HG03039 (cell line): ENCODE measurements around the gene BRD7.

Experiments
- ATAC-seq: cut with Tn5 transposase; IDR thresholded peaks from one replicate; pipeline ENCODE4 v1.9.1; 2021; ENCODE audit warnings: mild to moderate bottlenecking, moderate library complexity; ENCODE audit not compliant: unreplicated experiment

Gene BRD7

DNA sequence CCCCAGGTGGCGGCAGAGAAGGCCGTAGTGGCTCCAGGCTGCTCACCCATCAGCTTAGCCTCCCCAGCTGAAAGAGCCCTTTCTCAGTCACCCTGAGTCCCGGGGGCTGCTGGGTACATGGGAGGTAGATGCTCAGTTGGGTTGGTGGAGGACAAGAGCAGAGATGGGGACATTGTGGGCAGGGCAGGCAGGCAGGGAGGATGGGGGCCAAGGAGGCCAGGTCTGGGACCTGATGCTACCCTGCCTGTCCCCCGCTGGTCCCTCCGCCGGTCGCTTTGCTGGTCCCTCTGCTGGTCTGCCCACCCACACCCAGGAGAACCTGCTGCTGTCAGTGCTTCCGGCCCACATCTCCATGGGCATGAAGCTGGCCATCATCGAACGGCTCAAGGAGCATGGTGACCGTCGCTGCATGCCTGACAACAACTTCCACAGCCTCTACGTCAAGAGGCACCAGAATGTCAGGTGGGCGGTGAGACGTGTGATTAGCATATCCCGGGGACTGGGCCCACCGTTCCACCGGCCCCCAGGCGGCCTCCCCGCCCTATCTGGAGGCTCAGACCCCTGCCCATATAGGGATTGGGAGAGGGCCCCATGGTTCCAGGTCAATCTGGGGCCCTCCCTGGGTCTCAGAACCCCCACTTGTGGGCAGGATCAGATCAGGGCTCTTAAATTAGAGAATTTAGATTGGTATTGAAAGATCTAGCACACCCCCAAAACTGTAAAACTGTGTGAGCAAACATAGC is 75.6 kb downstream of the BRD7 start:
- ATAC-seq, result no peak

GRCh38 chr16:50292566-50292948 is 76.2 kb downstream of the BRD7 start:
- ATAC-seq, result no peak

- ATAC-seq, result no peak
These were observed 76.8 kb downstream of the BRD7 start for GRCh38 chr16:50291719-50292565.

DNA sequence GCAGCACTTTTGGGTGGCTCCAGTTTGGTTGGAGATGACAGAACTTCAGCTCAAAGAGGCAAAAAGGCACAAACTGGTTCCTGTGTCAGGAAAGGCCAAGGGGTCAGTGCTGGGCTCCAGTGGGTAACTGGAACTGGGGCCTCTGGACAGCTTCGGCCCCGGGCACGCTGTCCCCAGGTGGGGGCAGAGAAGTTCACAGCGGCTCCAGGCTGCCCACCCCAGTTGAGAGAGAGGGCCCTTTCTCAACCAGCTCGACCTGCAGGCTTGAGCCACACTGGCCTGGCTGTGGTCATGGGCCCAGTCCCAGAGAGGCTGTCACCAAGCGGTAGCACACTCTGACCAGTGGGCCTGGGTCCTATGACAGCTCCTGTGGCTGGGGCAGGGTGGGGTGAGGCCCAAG is 77.9 kb downstream of the BRD7 start:
- no peak for ATAC-seq

GRCh38 chr16:50289950-50290764 is 78.6 kb downstream of the BRD7 start:
- ATAC-seq, result no peak

DNA sequence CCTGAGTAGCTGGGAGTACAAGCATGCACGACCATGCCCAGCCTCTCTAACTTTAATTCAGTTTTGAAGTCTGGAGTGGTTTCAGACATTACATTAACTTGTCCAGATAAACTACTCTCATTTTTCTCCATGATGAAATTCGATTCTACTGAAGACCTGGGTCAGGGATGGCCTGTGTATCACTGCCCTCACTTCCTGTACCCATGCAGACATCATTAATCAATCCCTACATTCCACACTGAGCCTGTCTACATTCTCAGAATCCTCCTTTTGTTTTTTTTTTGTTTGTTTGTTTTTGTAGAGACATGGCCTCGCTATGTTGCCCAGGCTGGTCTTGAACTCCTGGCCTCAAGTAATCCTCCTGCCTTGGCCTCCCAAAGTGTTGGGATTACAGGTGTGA is 79.9 kb downstream of the BRD7 start:
- no peak for ATAC-seq

- ATAC-seq, result no peak
These were observed 80.8 kb downstream of the BRD7 start for GRCh38 chr16:50288026-50288425.

DNA sequence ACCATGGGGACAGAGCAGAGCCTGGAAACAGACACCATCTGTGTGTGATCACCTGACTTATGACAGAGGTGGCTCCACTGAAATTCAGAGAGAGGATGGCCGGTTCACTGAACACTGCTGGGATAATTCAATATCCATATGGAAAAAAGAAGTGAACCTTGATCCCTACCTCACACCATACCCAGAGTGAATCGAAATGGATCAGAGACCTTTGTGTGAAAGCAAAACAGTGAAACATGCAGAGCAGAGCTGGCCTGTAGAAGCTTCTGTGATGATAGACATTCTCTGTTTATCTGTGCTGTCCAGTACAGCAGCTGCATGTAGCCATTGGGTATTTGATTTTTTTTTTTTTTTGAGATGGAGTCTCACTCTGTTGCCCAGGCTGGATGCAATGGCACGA is 82.1 kb downstream of the BRD7 start:
- ATAC-seq, result no peak

DNA sequence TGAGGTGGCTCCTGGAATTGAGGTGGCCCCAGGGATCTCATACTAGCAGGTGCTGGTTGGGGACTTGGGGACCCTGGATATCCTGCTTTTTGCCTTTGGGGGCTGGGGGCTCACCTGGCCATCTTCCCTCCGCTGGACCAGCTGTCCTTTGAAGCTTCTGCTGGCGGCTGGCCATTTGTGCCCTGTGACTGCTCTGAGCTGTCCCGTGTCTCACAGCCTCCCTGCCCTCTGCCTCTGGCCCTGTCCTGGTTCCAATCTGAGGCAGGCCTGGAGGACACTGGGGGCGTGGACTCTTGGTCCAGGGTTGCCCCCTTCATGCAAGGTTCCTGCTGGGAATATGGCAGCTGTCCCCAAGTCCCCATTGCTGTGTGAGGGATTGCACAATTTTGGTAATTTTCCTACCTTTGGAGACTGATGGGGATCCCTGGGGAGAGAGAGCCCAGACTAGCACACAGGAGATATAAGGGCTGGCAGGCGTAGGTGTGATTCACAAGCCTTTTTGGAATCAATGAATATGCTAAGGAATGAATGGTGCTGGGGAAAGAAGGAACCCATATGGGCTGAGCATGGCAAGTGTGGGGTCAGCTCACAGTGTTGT is 83.3 kb downstream of the BRD7 start:
- no peak for ATAC-seq

DNA sequence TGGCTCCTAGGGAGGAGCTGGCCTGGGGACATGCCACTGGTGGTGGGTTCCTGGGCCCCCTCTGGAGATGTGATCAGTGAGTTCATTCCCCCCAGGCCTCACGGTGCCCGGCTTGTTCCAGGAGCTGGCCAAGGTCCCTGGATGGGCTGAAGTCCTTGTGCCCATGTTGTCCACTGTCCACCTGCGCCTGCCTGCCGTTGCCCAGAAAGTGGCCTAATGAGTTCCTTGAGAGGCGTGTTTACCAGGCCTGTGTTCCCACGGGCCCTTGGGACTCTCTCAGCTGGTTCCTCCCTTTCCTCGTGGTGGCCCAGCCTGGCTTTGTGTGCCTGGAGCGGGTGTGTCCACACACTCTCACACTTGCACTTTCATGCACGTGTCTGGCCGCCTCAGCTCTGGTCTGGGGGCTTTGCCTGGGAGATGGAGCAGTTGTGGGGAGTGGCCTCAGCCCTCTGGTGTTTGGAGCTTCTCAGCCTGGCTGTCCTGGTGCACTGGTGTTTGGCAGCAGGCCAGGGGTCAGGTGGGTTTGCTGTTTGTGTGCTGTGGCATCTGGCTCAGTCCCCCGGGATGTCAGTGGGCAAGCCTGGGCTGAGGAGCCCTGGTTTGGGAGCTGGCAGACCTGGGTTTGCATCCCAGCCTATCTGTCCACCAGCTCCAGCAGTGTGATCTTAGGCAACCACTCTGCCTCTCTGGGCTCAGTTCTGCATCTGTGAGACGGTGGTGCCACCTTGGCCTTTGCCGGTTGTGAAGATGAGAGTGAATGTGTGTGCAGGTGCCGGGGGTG is 84.5 kb downstream of the BRD7 start:
- ATAC-seq, result no peak

DNA sequence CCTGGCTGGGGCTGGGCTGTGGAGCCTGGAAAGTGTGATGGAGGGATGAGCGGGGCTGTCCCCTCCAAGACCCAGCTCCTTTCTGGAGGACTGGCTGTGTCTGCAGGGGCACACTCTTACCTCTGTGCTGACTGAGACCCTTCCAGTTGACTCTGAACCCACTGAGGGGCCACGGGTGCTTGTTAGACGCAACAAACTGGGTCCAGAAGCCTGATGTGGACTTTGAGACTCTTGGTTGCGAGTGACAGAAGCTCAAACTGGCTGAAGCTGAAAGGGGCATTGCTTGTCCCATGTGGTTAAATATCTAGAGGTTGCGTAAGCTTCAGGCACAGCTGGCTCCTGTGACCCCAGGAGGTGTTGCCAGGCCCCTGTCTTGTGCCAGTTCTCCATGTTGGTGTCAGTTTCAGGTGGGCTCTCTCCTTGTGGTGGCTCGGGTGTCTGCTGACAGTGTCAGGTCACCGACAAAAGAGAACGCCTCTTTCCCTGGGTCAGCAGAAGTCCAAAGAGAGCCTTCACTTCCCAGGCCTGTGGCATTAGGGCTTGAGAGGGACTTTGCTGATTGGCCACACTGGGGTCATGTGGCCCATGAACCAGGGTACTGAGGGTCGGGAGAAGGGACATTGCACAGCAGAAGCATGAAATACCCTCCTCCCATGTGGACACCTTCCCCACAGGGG is 85.7 kb downstream of the BRD7 start:
- no peak for ATAC-seq

DNA sequence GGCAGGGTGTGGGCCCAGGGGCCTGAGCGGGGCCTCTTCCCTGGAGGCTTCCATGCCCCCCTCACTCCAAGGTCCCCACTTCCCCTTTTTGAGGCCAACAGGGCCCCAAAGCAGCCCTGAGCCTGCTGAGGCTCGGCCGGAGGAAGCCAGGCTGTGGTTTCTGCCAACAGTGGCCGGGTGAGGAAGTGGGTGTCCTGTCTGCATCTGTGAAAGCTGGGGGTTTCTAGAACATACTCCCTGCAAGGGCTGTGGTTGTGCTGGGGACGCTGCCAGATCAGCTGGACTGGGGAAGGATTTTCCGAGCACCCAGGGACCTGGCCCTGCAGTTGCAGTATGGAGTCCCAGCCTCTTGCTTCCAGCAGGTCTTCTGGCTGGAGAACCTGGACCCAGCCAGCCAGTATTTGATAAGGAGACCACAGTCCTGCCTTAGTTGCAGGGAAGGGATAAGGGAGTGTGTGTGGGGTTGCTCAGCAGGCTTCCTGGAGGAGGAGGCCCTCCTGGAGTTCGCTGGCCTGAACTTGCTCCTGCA is 86.7 kb downstream of the BRD7 start:
- peak; percentile 91 for ATAC-seq

- no peak for ATAC-seq
These were observed 87.3 kb downstream of the BRD7 start for GRCh38 chr16:50281391-50282009.

GRCh38 chr16:50280932-50281331 is 87.9 kb downstream of the BRD7 start:
- ATAC-seq, result no peak

DNA sequence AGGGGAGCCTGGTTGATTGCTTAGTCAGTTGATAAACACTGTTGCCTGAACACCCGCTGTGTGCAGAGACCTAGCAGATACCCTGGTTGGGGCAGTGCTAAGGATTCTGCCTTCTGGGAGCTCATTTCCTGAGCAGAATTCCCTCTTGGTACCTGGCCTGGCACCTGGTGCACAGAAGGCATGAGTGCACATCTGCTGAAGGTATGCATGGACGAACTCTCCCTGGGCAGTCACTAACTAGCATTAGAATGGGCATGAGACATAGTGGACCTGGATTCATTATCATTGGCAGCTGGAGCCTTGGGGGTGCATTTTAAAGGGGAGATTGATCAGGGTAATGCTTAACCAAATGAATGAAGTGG is 89.3 kb downstream of the BRD7 start:
- no peak for ATAC-seq

DNA sequence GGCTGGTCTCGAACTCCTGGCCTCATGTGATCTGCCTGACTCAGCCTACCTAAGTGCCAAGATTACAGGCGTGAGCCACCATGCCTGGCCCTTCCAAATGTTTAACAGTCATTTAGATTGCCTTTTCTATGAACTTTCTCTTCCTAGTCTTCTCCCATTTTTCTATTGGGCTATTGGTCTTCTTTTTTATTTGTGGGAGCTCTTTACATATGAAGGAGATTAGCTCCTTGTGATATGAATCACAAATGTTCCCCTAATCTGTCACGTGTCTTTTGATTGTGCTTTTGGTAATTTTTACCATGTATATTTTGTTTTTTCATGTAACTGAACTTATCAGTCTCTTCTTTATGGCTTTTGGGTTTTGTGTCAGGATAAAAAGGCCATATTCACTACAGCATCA is 90.5 kb downstream of the BRD7 start:
- ATAC-seq, result no peak

- ATAC-seq, result no peak
These were observed 91.8 kb downstream of the BRD7 start for GRCh38 chr16:50276801-50277555.

DNA sequence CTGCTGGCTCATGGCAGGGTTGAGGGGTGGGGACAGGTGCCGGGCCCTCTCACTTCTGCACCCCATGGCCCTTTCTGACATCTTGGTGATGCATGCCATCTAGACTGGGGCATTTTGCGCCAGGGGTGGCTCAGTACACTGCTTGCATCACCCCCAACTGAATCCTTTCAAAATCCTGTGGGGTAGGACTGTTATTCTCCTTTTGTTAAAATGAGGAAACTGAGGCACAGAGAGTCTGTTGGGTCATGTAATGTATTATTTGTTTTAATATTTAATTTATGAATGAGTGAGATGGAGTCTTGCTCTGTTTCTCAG is 92.5 kb downstream of the BRD7 start:
- no peak for ATAC-seq
